ENCODE measurements around the gene TSPAN4.

Gene TSPAN4

DNA sequence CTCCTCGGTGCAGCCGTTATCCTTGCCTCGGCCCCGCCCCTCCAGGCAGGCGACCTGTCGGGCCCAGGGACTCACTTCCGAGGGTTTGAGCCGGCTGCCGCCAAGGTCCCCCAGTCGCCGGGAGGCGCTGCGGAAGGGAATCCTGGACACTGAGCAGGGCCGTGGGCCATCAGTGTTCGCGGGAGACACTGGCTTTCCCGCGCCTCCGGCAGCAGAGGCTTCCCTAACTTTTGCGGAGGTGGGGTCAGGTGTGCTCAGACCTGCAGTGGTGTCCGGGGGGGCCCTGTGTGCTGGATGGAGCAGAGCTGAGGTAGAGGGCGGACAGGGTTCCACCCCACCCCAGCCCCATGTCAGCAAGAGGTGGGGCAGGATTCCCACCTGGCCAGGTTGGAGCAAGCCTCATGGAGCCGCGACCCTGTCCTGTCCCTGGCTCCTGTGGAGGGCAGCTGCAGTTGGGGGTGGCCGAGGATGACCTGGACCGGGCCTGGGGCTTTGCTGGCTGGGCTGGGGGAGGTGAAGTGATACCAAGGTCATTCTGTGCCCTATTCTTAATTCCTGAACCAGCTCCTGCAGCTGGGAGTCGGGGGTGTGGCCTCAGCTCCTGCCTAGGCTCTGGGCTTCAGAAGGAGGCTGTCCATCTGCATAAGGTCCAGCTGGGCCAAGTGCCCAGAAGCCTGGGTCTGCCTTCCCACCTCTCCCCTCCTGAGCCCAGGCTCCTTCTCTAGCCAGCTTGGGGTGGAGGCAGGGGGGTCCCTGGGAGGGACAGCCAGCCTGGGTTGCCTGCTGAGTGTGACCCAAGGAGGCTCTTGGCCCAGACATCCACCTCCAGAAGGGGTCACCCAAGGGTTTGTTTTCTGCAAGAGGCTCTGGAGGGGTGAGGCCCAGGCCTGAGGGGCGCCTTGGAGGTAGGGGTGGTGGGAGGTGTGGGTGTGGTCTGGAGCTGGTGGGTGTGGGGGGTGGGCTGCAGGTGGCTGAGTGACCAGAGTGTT is 8.4 kb downstream of the TSPAN4 start:
- DNase-seq (ENCODE audit: low spot score) = no peak

DNA sequence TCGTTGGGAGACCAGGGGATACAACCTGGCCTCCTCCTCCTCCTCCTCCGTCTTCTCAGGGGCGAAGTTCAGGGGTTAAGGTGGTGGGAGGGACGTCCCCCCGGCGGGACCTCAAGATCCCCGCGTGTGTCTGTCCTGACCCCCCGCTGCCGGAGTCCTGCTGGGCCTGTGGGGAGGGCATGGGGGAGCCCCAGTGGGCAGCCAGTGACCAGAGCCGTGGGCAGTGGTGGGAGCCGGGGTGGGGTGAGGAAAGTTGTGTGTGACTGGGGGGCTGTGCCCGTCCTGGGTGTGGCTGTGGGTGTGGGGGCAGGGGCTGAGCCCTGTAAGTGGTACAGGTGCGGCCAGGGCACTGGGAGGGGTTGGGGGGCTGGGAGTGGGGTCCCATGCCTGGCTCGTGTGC is 10.1 kb downstream of the TSPAN4 start:
- no peak for DNase-seq (ENCODE audit: low spot score)

DNA sequence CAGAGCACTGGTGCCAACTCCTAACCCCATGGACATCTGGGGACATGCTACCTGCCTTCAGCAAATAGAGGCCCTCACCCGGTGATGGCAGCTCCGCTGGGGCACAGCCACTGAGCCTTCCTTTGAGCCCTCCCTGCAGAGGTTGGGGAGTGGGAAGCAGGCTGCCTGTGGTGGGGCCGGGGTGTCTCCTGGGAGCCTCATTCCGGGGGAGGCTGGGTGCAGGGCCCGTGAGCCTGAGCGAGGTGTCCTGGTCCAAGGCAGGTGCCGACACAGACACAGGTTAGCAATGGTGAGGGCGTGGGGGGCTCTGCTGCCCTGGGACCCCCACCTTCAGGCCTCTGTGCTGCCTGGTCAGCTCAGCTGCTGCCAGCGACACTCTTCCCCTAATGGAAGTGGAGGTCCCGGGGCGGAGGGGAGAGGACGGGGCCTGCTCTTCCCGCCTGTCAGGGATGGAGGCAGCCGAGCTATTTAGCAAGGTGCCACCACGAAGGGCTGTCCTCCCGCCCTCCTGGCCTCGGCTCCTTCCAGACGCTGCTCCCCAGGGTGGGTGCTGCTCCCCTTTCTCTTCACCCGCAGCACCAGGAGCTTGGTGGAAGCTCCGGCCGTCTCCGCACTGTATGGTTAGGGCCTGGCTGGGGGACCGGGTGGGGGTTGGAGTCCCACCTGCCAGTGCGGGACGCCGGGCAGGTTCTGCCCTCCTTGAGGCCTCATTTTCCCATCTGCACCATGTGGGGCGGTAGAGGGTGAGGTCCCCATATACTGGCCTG is 11.2 kb downstream of the TSPAN4 start:
- no peak for DNase-seq (ENCODE audit: low spot score)

DNA sequence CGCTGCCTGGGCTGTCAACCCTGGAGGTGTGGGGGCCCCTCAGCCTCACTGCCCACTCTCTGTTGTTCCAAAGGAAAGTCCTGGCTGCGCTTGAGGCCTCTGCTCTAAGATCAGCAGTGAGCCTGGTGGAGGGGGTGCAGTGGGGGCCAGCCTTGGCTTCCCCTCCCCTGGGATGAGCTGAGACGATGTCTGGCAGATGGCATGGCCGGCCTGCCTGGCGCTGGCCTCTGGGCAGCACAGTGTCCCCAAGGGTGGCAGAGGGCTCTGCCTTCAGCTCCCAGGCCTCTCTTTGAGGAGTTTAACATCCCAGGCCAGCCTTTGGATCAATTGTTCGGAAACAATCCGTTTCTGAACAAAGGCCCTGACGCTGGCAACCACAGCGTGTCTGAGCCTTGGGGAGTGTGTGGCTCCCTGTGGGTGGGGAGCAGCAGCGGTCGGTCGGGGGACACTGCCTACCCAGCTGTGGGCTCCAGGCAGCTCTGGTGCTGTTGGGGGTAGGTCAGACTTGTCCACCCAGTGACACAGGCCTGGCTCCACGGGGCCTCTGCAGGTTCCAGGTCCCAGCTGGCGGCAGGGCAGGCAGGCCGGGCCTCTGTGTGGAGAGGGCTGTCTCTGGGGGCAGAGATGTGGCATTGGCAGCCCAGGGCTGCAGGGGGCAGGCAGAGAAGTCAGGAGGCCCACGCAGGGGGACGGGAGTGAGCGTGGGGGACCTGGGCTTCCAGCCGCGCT is 12.1 kb downstream of the TSPAN4 start:
- no peak for DNase-seq (ENCODE audit: low spot score)

DNA sequence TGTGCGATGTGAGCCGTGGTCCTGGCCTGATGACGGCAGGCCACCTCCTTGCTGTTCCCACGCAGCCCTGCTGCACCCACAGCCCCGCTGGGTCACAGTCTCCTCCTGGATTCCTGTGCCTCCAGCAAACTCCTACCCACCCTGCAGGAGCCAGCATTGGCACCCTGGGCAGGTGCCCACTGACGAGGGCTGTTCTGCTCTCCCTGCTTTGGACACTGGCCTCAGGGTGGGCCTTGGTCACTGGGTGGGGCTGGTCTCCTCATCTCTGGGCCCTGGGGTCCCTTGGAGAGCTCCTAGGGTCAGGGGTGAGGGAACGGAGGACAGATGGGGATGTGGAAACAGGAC is 12.7 kb downstream of the TSPAN4 start:
- no peak for DNase-seq (ENCODE audit: low spot score)

DNA sequence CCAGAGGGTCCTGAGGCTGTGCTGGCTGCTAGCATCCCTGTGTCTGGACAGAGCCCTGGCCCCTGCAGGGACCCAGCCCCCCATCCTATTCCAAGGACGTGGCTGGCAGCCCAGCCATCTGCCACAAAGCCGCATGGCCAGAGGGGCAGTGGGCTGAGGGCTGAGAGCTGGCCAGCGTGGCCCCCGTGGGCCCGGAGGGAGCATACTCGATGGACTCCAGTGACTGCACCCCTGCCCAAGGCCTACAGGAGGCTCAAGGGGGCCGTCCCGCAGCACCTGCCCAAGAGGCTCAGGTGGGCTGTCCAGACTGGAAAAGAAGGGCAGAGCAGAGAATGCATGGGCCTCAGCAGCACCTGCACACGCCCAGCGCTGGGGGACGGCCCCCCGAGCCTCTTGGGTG is 13.1 kb downstream of the TSPAN4 start:
- DNase-seq (ENCODE audit: low spot score) = no peak

DNA sequence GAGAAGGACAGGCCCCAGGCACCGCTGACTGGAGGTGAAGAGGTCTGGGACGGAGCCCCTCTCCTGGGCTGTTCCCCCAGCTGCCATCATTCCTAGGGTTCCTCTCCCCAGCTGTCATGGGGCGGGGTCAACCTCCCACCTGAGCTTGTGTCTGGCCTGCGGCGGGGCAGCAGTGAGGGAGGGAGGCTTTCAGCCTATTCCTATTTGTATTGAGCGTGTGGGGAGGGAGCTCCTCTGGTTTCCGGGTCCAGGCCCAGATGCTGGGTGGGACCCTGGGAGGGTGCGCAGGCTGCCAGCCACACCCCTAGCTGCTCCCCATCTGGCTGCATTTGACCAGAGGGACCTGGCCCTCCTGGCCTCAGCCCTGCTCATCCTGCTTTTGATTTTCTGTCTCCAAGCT is 13.7 kb downstream of the TSPAN4 start:
- DNase-seq (ENCODE audit: low spot score) = no peak

DNA sequence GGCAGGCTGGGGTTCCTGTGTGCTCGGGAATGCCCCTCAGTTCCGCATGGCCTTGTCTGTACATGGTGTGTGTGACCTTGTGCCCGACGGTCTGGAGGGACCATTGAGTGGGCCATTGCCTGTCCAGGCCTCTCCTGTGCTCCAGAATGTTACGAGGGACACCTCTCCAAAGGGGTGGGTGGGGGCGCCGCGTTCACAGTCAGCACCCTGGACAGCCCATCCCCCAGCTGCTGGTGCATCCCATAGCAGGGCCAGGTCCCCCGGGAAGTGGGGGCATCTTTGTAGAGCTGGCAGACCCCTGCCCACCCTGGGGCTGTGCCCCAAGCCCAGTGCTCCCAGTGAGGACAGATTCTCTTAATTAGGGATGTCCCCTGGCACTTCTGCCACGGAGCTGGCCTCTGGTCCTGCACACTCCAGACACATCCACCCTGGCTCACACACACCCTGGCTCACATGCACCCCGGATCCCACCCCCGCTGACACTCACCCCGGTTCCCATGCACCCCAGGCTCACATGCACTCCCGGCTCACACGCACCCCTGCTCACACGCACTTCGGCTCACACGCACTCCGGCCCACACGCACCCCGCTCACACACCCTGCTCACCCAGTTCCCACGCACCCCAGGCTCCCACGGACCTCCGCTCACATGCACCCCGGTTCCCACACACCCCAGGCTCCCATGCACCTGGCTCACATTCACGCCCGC is 15.6 kb downstream of the TSPAN4 start:
- no peak for DNase-seq (ENCODE audit: low spot score)

DNA sequence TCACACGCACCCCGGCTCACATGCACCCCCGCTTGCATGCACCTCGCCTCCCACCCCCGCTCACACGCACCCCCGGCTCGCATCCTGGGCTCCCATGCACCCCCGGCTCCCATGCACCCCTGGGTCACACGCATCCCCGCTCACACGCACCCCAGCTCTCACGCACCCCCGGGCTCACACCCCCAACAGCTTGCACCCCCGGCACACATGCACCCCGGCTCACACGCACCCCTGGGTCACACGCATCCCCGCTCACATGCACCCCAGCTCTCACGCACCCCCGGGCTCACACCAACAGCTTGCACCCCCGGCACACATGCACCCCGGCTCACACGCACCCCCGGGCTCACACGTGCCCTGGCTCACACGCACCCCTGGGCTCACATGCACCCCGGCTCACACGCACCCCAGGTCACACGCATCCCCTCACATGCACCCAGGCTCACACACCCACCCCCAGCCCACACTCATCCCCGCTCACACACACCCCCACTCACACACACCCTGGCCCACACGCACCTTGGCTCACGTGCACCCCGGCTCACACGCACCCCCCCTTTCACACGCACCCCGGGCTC is 16.2 kb downstream of the TSPAN4 start:
- DNase-seq (ENCODE audit: low spot score) = no peak

DNA sequence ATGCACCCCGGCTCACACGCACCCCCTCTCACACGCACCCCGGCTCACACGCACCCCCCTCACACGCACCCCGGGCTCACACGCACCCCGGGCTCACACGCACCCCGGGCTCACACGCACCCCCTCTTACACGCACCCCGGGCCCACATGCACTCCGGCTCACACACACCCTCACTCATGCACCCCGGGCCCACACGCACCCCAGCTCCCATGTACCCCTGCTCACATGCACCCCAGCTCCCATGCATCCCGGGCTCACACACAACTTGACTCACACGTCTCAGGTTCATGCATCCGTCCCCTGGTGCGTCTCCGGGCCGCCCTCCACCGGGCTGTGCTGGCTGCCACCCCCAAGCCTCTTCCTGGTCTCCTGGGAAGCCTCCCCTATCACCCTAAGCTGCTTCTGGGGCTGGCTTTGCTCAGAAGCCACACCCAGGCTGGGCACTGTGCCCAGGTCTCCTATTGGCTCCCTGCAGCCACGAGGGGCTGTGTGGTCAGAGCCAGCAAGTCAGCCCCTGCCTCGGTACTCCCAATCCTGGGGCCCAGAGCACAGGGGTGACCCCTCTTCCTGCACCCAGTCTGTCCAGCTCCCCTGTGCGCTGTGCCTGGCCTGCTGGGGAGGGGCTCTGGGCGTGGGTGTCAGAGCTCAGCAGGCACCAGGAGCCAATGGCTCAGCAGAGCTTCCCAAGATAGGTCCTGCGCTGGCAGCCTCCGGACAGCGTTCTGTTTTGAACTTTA is 16.9 kb downstream of the TSPAN4 start:
- no peak for DNase-seq (ENCODE audit: low spot score)

DNA sequence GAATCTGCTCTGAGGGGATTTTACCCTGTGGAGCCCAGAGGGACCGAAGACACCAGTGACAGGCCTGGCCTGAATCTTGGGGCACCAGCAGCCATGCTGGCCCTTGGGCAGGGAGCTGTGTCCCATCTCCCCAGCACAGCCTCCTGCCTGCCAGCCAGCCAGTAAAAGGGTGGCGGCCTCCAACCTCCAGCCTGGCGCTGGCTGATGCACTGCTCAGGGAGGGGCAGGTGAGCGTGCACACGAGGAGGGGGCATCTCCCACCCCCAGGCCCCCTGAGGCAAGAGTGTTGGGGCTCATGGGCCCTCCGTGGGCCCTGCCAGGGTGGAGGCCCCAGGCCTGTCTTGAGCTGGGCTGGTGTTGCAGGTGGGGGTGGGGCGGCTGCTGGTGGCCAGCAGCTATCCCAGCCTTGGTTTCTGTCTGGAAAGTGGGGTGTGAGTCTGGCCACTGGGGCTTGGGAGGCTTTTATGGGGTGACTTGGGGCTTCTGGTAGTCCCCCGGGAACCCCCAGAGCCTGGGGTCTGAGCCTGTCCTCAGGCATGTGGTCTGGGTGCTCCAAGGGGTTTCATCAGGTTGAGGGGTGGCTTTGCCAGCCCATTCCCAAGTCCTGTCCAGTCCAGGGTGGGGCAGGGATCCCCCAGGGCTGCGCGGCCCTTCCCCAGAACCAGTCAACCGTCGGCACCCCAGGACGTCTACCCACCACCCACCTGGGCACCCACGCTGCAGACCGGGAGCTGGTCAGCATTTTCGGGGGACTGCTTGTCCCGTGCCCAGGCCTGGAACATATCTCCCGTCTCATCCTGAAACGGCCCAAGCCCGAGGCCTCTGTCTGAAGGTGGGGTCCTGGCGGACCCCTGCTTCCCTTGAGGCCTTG is 17.8 kb downstream of the TSPAN4 start:
- DNase-seq (ENCODE audit: low spot score) = peak; percentile 28

DNA sequence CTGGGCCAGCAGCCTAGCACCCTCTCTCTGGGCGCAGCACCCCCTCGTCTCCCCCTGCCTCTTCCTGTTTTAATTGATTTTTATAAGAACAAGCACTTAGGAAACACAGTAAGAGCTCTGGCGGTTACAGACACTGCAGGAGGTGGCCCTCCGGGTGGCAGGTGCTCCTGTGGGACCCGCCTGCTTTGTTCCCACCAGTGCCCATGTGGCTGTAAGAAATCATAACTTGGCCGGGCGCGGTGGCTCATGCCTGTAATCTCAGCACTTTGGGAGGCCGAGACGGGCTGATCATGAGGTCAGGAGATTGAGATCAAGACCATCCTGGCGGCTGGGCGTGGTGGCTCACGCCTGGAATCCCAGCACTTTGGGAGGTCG is 18.4 kb downstream of the TSPAN4 start:
- DNase-seq (ENCODE audit: low spot score) = no peak

DNA sequence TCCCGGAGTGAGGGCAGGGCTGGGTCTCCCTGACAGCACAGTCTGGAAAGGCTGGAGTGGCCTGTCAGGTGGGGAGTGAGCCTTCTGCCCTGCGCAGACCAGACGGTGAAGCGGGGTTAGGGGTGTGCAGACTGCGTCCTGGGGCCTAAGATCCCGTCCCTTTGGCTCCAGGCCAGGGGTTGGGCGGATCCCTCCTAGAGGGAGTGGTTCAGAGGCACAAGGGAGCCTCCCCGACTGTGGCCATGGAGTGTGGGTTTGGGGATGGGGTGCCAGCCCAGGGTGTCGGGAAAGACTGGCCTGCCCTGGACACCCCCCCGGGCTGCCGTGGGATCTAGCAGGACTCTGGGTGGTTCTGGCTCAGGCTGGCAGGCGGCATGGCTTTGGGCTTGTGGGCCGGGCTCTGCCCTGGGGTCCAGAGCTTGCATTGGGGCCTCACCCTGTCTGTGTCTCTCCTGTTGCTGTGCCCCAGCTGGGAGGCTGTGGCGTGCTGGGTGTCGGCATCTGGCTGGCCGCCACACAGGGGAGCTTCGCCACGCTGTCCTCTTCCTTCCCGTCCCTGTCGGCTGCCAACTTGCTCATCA is 19.5 kb downstream of the TSPAN4 start:
- DNase-seq (ENCODE audit: low spot score) = peak; percentile 21

DNA sequence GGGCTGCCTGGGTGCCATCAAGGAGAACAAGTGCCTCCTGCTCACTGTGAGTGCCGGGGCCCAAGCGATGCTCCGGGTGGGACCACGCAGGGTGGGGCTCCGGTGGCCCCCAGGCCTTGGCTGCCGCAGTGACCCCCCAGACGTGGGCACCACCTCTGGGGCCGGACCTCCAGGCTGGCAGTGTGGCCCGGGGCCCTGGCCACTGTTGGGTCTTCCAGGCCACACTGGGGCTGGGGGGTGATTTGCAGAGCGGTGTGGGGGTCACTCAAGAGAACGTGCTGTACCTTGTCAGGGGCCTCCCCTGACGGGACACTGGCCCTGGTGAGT is 20.0 kb downstream of the TSPAN4 start:
- DNase-seq (ENCODE audit: low spot score) = no peak

DNA sequence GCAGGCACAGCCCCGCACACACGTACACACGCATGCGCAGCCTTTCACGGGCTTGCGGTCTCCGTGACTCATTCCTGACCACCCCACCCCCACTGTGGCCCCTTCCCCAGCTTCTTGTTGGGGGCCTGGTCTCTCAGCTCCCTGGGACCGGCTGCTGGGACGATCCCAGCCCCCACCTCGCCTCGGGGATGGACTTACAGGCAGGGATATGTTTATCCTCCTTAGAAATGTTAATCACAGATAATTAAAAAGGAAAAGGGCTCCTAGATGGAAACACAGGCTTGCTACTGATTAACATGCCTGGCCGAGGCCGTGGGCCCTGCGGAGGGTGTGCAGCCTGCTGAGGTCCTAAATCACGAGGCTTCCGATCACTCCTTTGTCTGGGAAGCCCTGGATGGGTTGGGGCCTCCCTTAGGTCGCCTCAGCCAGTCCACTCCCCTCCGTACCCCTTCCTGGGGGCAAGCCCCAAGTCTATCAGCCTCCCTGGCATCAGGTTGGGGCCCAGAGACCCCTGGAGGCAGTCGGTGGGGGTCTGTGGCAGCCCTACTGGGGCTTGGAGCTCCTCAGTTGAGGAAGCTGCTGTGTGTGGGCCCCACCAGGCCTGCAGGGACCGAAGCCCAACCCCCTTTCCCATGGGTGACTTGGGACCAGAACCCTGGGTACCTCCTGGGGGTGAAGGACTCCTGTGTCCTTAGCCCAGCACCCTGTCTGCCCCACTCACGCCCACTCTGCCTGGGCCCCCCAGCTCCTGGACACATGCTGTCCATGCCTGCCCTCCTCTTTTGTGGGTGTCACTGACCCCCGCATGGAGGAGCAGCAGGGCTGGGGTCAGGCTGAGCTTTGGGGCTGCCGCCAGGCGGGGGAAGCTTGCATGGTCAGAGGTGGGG is 20.6 kb downstream of the TSPAN4 start:
- no peak for DNase-seq (ENCODE audit: low spot score)

DNA sequence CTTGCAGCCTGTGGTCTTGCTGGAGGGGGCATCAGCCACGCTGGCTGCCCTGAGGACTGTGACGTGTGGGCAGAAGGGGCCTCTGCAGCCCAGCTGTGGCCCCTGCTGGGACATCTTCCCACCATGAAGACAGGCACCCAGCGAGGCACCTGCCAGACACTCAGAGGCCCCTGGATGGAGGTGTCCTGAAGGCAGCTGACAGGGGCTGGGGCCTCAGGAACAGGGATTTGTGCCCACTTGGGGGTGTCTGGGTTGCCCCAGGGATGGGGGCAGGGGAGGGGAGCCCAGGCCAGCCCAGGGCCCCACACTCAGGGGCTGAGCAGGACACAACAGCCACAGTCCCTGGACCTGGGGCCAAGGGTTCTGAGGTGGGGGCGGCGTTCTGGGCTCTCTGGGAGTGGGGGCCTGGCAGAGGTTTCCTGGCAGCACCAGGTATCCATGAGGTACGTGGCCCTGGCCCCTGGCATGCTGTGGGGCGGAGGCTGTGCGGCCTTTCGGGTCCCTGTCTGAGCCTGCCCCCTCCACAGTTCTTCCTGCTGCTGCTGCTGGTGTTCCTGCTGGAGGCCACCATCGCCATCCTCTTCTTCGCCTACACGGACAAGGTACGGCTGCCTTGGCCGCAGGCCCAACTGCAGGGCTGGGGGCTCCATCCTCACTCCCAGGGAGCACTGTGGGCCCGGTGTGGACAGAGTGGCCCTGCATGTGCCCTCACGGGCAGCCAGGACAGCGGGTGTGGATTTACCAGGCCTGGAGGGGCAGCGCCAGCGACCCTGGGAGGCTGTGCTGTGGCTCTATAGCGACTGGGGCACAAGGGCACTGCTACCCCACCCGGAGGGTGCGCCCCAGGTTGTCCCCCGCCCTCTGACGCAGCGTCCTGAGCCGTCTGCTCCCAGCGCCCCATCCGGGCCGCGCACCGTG is 21.5 kb downstream of the TSPAN4 start:
- DNase-seq (ENCODE audit: low spot score) = no peak

DNA sequence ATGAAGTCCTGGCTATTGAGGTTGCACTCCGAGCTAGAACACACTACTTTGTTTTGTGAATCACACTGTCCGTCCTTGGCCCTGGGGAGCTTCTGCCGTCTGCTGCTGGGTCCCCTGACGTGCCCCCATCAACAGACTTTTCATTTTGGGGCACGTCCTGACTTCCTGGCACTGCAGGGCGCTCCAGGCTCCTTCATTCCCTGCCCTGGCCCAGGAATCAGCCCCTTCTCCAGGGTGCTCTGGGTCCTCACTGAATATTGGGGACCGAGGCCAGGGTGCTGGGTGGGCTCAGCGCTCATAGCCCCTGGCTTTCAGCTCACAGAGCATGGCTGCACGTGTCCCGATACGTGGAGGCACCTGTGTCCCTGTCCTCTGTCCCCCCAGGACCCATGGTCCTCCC is 22.2 kb downstream of the TSPAN4 start:
- DNase-seq (ENCODE audit: low spot score) = no peak

Data from HuH-7.5 (cell line).